GM19240 (cell line): Measurements from ENCODE around the gene ACIN1.
"Not testable (repeated sequence)": the region's sequence is repeated elsewhere in the genome, so short reads cannot be mapped to it uniquely, and the experiment has no call there.

Source experiments
- DNase-seq: peaks from one replicate; pipeline ENCODE4 v3.0.0; 2011; ENCODE audit warnings: low spot score; ENCODE audit not compliant: insufficient read length

Gene ACIN1

DNA sequence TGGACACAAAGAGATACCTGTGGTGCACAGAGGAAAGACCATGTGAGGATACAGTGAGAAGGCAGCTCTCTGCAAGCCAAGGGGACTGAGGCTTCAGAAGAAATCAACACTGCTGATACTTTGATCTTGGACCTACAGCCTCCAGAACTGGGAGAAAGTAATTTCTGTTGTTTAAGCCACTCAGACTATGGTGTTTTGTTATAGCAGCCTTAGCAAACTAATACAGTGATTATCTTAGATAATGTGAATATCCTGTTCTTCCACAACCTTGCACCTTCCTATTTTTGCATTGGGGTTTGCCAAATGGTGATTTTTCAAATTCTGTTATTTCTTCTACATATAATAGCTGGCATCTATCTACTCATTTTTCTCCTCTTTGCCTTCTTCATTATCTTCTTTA is 76.8 kb downstream of the ACIN1 start:
- DNase-seq = no peak

DNA sequence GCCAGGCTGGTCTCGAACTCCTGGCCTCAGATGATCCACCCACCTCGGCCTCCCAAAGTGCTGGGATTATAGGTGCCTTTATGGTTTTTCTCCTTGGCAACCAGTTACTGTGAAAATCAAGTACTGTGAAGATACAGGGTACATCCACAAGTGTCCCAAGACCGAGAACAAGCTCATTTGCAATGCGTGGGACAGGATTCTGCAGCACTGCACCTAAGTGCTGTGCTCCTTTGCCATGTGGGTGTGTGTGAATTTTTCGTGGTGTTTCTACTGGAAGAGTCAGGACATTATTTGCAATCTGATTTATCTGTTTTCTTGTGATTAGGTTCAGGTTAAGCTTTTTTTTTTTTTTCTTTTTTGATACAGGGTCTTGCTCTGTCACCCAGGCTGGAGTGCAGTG is 77.8 kb downstream of the ACIN1 start:
- DNase-seq = no peak

DNA sequence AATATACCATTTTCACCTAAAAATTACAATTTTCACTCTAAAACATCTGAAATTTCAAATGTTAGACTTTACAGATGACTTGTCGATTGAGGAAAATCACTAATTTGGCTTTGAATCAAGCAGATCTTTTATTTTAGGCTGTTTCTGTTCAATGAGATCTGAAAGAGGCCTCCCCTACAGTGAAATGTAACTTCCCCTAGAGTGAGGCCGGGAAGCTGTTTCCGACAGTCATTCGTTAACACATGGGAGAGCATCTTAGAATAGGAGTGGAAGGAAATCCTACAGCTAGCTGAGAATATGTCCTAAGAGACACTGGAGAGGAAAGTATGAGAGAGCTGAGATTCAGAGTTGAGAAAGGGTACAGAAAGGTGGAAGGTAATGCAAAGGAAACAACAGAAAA is 79.3 kb downstream of the ACIN1 start:
- DNase-seq = no peak

DNA sequence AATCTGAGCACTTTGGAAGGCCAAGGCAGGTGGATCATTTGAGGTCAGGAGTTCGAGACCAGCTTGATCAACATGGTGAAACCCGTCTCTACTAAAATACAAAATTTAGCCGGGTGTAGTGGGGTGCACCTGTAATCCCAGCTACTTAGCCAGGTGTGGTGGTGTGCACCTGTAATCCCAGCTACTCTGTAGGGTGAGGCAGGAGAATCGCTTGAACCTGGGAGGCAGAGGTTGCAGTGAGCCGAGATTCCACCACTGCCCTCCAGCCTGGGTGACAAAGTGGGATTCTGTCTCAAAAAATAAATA is 81.2 kb downstream of the ACIN1 start:
- not testable (repeated sequence) for DNase-seq

DNA sequence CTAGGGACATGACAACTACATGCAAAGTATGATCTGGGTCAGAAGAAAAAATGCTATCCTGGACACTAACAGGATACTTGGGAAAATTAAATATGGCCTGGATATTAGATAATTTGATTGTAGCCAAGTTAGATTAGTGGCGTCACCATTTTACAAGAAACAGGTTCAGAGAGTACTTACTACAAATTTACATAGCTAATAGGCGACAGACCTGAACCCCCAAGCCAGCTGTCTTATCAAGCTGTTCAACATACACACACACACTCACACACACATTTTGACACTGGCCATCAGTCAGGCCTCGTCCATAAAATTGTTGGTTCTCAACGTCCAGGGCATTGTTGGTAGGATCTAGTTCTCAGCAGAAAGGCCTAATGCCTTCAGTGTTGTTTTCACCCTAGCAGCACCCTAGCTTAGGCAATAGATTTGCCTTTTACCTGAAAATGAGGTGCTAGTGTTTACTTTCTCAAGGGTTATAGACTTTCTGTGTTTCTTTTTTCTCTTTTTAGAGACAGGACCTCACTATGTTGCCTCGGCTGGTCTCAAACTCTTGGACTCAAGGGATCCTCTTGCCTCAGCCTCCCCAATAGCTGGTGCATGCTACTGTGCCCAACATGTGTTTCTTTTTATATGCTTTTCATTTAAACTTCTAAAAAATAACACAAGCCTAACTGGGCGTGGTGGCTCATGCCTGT is 81.7 kb downstream of the ACIN1 start:
- DNase-seq = no peak

DNA sequence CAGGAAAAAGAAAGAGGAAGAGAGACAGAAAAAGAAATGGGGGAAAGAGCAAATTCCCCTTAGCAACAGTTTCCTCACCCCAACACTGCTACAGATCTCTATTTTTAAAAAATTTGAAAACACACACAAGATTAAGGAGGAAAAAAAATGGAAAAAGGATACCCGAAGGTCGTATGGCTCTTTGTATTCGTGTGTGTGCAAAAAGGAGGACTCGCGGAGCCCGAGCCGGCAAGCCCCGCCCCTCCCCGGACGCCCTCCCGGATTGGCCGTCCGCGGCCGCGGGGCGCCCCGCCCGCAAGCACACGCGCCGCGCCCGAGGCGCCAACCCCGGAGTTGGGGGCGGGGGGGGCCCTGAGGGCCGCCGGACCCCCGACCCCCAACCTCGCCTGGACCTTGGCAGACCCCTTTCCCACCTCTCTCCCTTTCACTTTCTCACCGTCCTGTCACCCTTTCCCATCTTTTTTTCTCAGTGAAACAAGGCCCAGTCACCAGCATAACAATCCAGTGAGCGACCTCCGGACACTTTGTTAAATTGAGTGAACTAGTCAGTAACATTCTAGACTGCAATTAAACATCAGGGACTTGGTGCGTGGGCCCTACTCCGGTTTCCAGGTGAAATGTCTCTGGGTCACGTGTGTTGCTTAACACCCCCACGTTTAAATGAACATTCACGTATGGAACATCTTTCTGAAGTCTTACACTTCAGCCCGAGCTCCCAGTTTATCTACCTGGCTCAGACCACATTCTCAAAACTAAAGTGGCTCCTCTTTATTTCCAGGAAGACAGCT is 84.8 kb downstream of the ACIN1 start, which contains the start of gene C14orf93:
TSS of gene C14orf93 (minus strand) at position 205 of the 788 bp plus-strand sequence. CDS start 11,120 bp downstream, outside the sequence.
- peak; percentile 72 for DNase-seq

DNA sequence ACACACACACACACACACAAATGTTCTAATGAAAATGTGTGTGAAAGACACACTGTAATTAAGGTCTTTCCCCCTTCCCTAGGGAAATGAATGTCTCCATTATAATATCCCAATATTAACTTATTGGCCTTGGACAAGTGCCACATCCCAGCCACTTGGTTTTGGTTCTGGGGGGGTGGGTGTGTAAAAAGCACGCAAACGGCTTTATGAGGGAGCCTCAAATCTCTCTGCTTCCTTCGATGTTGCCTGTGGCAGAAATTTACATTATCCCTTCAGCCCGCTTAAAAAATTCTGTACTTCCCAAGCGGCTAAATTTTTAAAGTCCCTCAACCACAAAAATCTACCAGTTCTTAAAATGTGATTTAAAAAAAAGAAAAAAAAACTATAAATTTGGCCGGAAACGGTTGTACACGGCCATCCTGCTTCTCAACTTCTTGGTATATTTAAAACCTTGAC is 85.4 kb downstream of the ACIN1 start:
- DNase-seq = no peak

DNA sequence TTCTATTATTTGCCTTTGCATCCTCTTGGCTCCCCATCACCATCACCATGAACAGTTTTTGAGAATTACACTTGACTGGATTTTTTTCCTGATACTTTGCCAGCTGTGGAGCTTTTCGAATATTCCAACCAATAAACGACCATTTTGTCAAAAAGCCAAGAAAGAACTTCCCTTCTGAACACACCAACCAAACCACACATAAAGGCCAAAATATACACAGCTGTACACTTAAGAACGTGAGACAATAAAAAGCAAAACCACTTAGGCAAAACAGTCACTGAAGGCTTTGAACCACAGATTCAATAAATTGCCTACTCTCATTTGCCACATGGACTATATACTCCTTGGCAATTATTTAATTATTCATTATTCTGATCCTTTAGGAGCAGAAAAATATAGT is 86.1 kb downstream of the ACIN1 start:
- no peak for DNase-seq
